Progenitor cell of endocrine pancreas (in vitro differentiated cells): ENCODE measurements around the gene ATRIP. TPM values are rescaled to one million over a fixed set of nuclear protein-coding genes. Genes with fewer than 3 reads are reported as not detected.
A peak's percentile ranks its signal among the peaks of the same experiment; 100 is the strongest.
"Not testable (repeated sequence)": the region's sequence is repeated elsewhere in the genome, so short reads cannot be mapped to it uniquely, and the experiment has no call there.

Experiments
- DNase-seq: peaks from one replicate; pipeline ENCODE4 v3.0.0; 2021; ENCODE audit warnings: low spot score; ENCODE audit not compliant: unreplicated experiment
- H3K27ac Mint-ChIP-seq: 2 replicates; pipeline ENCODE4 v1.8.0; 2021; ENCODE audit warnings: mild to moderate bottlenecking, moderate library complexity, mixed read lengths
- H3K27me3 Mint-ChIP-seq: 2 replicates; pipeline ENCODE4 v1.8.0; 2021; ENCODE audit warnings: mixed read lengths
- H3K36me3 Mint-ChIP-seq: 2 replicates; pipeline ENCODE4 v1.8.0; 2022; ENCODE audit warnings: mixed read lengths; ENCODE audit not compliant: insufficient read depth
- H3K4me1 Mint-ChIP-seq: 2 replicates; pipeline ENCODE4 v1.8.0; 2021; ENCODE audit warnings: low read depth, mixed read lengths
- H3K4me3 Mint-ChIP-seq: 2 replicates; pipeline ENCODE4 v1.8.0; 2021; ENCODE audit warnings: low read depth, mild to moderate bottlenecking, moderate library complexity, mixed read lengths
- H3K9me3 Mint-ChIP-seq: 2 replicates; pipeline ENCODE4 v1.8.0; 2021; ENCODE audit warnings: low read depth, mixed read lengths
- total RNA-seq: library from RNA; stranded (reverse); gene quantifications from 2 replicates; pipeline ENCODE4 v1.2.1, GENCODE V29; 2021
- TF ChIP-seq, protein P1 (sequence below): fragments of 200-600 bp; sonication (generic); IDR thresholded peaks from one replicate; pipeline ENCODE4 v1.5.0; 2021; ENCODE audit warnings: antibody characterized with exemption, mild to moderate bottlenecking; ENCODE audit not compliant: unreplicated experiment

The ATRIP gene
- total RNA-seq, 1 donor from 2014 or later = 13.8 TPM

DNA sequence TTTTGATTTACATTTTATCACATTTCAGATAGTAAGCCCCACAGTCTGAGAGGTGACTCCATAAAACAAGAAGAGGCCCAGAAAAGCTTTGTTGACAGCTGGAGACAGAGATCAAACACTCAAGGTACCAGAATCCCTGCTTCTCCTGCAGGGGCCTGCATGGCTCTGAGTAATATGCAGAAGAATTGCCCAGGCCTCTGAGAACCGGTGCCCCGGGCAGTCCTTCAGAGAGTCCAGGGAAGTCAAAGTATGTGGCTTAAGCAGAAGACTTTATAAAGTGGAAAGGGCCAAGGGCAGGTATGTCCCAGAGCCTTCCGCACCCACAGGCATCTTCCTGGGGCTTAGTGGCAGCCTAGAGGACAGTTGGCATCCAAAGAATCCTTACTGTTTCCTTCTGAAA is 12.8 kb downstream of the ATRIP start:
- TF ChIP-seq, protein P1, sequence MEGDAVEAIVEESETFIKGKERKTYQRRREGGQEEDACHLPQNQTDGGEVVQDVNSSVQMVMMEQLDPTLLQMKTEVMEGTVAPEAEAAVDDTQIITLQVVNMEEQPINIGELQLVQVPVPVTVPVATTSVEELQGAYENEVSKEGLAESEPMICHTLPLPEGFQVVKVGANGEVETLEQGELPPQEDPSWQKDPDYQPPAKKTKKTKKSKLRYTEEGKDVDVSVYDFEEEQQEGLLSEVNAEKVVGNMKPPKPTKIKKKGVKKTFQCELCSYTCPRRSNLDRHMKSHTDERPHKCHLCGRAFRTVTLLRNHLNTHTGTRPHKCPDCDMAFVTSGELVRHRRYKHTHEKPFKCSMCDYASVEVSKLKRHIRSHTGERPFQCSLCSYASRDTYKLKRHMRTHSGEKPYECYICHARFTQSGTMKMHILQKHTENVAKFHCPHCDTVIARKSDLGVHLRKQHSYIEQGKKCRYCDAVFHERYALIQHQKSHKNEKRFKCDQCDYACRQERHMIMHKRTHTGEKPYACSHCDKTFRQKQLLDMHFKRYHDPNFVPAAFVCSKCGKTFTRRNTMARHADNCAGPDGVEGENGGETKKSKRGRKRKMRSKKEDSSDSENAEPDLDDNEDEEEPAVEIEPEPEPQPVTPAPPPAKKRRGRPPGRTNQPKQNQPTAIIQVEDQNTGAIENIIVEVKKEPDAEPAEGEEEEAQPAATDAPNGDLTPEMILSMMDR = no peak
- Mint-ChIP-seq H3K9me3 (no peaks in the 10 kb centered on the region), H3K4me1 (no peaks in the 10 kb centered on the region), H3K4me3 (no peak overlapping the region), H3K27me3 (no peaks in the 10 kb centered on the region), H3K27ac (no peak overlapping the region), H3K36me3 (peaks cover 3% of the 10 kb centered on the region)
- DNase-seq = no peak

DNA sequence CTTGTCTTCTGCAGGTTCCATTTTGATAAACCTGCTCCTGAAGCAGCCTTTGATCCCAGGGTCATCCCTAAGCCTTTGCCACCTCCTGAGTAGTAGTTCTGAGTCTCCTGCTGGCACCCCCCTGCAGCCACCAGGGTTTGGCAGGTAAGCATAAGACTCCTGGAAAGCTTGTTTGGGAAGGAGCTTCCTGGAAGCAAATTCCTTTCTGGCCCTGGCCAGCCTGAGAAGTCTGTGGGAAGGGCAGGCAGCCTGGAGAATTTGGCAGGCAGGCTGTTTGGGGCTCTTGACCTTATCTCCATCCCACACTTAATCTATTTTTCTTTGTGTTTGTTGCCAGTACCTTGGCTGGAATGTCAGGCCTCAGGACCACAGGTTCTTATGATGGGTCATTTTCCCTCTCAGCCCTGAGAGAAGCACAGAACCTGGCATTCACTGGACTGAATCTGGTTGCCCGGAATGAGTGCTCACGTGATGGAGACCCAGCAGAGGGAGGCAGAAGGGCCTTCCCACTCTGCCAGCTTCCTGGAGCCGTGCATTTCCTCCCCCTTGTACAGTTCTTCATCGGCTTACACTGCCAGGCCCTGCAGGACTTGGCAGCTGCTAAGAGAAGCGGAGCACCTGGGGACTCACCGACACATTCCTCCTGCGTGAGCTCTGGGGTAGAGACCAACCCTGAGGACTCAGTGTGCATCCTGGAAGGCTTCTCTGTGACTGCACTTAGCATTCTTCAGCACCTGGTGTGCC is 13.4 kb downstream of the ATRIP start:
- no peaks in the 10 kb centered on the region for H3K9me3 Mint-ChIP-seq
- no peaks in the 10 kb centered on the region for H3K4me1 Mint-ChIP-seq
- no peak overlapping the region for H3K27ac Mint-ChIP-seq
- DNase-seq = no peak
- H3K36me3 Mint-ChIP-seq = peaks cover 1% of the 10 kb centered on the region
- no peaks in the 10 kb centered on the region for H3K27me3 Mint-ChIP-seq
- no peak overlapping the region for H3K4me3 Mint-ChIP-seq
- TF ChIP-seq, protein P1 = no peak

DNA sequence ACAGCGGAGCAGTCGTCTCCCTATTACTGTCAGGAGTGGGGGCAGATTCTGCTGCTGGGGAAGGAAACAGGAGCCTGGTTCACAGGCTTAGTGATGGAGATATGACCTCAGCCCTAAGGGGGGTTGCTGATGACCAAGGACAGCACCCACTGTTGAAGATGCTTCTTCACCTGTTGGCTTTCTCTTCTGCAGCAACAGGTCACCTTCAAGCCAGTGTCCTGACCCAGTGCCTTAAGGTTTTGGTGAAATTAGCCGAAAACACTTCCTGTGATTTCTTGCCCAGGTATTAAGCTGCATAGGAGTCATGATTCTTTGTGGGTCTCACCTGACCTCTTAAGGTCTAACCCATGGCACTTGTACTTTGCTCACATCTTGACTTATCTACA is 14.0 kb downstream of the ATRIP start:
- Mint-ChIP-seq H3K9me3 (no peaks in the 10 kb centered on the region), H3K4me3 (no peak overlapping the region), H3K27ac (no peak overlapping the region), H3K36me3 (peaks cover 1% of the 10 kb centered on the region), H3K4me1 (peaks cover 5% of the 10 kb centered on the region), H3K27me3 (no peaks in the 10 kb centered on the region)
- TF ChIP-seq, protein P1 = no peak
- no peak for DNase-seq

DNA sequence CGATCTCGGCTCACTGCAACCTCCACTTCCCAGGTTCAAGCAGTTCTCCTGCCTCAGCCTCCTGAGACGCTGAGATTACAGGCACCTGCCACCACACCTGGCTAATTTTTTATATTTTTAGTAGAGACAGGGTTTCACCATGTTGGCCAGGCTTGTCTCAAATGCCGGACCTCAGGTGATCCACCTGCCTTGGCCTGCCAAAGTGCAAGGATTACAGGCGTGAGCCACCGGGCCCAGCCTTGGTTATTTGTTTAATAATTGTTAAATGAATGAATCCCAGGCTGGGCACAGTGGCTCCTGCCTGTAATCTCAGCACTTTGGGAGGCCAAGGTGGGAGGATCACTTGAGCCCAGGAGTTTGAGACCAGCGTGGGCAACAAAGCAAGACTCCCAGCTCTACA is 15.2 kb downstream of the ATRIP start:
- not testable (repeated sequence) for H3K27me3 Mint-ChIP-seq, H3K9me3 Mint-ChIP-seq, H3K36me3 Mint-ChIP-seq, H3K27ac Mint-ChIP-seq, H3K4me3 Mint-ChIP-seq, DNase-seq
- H3K4me1 Mint-ChIP-seq = peaks cover 12% of the 10 kb centered on the region

DNA sequence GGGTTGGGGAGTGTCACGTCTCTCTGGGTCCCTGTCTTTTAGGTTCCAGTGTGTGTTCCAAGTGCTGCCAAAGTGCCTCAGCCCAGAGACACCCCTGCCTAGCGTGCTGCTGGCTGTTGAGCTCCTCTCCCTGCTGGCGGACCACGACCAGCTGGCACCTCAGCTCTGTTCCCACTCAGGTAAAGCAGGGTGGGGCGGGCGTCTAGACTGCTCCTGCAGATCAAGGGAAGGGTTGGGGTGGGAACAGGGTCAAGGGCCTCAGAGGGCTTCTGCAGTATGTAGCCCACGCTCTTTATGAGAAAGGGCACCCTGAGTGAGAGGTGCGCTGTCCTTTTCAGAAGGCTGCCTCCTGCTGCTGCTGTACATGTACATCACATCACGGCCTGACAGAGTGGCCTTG is 17.2 kb downstream of the ATRIP start:
- DNase-seq = no peak
- H3K27ac Mint-ChIP-seq = no peak overlapping the region
- H3K4me3 Mint-ChIP-seq = no peak overlapping the region
- H3K27me3 Mint-ChIP-seq = no peaks in the 10 kb centered on the region
- H3K36me3 Mint-ChIP-seq = peaks cover 7% of the 10 kb centered on the region
- H3K9me3 Mint-ChIP-seq = no peaks in the 10 kb centered on the region
- peaks cover 15% of the 10 kb centered on the region for H3K4me1 Mint-ChIP-seq
- TF ChIP-seq, protein P1 = no peak

DNA sequence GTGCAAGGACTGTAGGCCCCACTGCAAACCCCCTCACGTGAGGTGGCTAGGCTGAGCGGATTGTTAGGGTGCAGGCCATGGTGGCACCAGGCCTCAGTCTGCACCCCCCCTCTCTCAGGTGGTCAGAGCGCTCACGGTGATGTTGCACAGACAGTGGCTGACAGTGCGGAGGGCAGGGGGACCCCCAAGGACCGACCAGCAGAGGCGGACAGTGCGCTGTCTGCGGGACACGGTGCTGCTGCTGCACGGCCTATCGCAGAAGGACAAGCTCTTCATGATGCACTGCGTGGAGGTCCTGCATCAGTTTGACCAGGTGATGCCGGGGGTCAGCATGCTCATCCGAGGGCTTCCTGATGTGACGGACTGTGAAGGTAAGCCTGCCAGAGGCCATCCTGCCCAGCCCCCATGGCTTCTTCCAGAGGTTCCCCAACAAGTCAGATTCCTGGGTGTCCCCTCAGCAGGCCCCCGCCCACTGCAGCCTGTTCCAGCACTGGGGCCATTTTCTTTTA is 18.2 kb downstream of the ATRIP start:
- Mint-ChIP-seq H3K27ac (peak overlapping the region; percentile 98), H3K4me1 (peaks cover 15% of the 10 kb centered on the region), H3K36me3 (peaks cover 8% of the 10 kb centered on the region), H3K27me3 (no peaks in the 10 kb centered on the region), H3K4me3 (no peak overlapping the region), H3K9me3 (no peaks in the 10 kb centered on the region)
- TF ChIP-seq, protein P1 = no peak
- no peak for DNase-seq
